IMR-90 (cell line): Measurements from ENCODE around the gene NAB2.

ENCODE experiments used
- CTCF ChIP-seq: conservative IDR thresholded peaks from 2 replicates; pipeline ENCODE4 v1.5.1; 2012; ENCODE audit warnings: mild to moderate bottlenecking, low read depth, low read length, improper control_type of control experiment
- RFX5 ChIP-seq: IDR thresholded peaks from 2 replicates; pipeline ENCODE4 v1.8.0; 2012; ENCODE audit warnings: low read depth, mild to moderate bottlenecking, low read length, moderate library complexity

GRCh38 chr12:57095440-57095839, 6.5 kb downstream of the NAB2 start:
- TF ChIP-seq RFX5 = no peak
- TF ChIP-seq CTCF = no peak
